Peyer's patch (tissue), 4 donors: ENCODE measurements around the gene STUM.

Experiments used
- POLR2A ChIP-seq, 2 donors: fragments of 450-650 bp; IDR thresholded peaks; one replicate each; pipeline ENCODE4 v1.5.1; 2017; ENCODE audit warnings: antibody characterized with exemption in 2 of 2, mild to moderate bottlenecking in 2 of 2, moderate library complexity in 2 of 2
- TF ChIP-seq, protein P1 (sequence below), 6 experiments: fragments of 450-650 bp in 4 of 6; fragments of 200-600 bp in 2 of 6; sonication (generic) in 1 of 6; IDR thresholded peaks; one replicate each; pipeline ENCODE4 v1.5.1; 2017 to 2019; ENCODE audit warnings: antibody characterized with exemption in 6 of 6, mild to moderate bottlenecking in 3 of 6, moderate library complexity in 1 of 6

DNA sequence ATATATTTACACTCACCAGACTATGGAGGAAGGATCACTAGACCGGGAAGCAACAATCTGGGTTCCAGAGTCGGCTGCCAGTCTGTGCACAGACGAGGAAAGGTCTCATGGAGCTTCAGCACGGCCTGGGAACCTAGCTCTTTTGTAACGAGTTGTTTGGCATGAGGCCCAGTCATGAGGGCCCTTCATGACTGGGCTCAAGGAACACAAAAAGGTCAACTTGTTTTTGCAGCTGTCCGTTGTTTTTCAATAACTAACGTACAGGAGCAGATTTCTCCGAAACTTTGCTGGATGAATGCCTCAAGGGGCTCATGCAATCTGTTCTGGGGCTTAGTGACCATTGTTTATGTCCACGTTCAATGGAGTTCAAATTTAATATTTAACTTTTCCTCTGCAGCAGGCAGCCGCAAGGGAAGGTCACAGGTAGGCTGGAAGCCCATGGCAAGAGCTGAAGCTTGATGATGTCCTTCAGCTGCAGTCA is 5.9 kb upstream of the STUM start:
- TF ChIP-seq, protein P1, sequence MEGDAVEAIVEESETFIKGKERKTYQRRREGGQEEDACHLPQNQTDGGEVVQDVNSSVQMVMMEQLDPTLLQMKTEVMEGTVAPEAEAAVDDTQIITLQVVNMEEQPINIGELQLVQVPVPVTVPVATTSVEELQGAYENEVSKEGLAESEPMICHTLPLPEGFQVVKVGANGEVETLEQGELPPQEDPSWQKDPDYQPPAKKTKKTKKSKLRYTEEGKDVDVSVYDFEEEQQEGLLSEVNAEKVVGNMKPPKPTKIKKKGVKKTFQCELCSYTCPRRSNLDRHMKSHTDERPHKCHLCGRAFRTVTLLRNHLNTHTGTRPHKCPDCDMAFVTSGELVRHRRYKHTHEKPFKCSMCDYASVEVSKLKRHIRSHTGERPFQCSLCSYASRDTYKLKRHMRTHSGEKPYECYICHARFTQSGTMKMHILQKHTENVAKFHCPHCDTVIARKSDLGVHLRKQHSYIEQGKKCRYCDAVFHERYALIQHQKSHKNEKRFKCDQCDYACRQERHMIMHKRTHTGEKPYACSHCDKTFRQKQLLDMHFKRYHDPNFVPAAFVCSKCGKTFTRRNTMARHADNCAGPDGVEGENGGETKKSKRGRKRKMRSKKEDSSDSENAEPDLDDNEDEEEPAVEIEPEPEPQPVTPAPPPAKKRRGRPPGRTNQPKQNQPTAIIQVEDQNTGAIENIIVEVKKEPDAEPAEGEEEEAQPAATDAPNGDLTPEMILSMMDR (IDR thresholded peaks at IDR 0.05), result no peak
- no peak for TF ChIP-seq POLR2A (IDR thresholded peaks at IDR 0.05)
